SU-DHL-6 (cell line): ENCODE data around the gene RALY.

Source experiments
- H2AFZ ChIP-seq: fragments of 200-600 bp; sonication (generic); 2 replicates; pipeline ENCODE4 v1.6.1; 2014; ENCODE audit warnings: low read depth, mild to moderate bottlenecking, moderate library complexity, mixed read lengths, antibody characterized with exemption, low read length; ENCODE audit not compliant: severe bottlenecking
- H3F3A ChIP-seq: fragments of 200-600 bp; shearing (Covaris generic); 2 replicates; pipeline ENCODE4 v1.6.0; 2016; ENCODE audit warnings: antibody characterized with exemption, mild to moderate bottlenecking; ENCODE audit not compliant: insufficient read depth
- H3K27ac ChIP-seq: fragments of 200-600 bp; sonication (generic); 2 replicates; pipeline ENCODE4 v1.5.1; 2016; ENCODE audit warnings: low read depth, mild to moderate bottlenecking, low read length, moderate library complexity, mixed read lengths
- H3K27me3 ChIP-seq: fragments of 200-600 bp; sonication (generic), shearing (Covaris generic); 2 replicates; pipeline ENCODE4 v1.6.0; 2014; ENCODE audit warnings: mild to moderate bottlenecking, low read length
- H3K36me3 ChIP-seq: fragments of 200-600 bp; sonication (generic); 2 replicates; pipeline ENCODE4 v1.6.1; 2014; ENCODE audit warnings: mild to moderate bottlenecking, low read length, mixed read lengths
- H3K4me2 ChIP-seq: fragments of 300-600, 200-600 bp; shearing (Covaris generic), sonication (generic); 2 replicates; pipeline ENCODE4 v1.6.0; 2014; ENCODE audit warnings: low read length, low read depth, mild to moderate bottlenecking; ENCODE audit not compliant: poor library complexity, severe bottlenecking
- H3K4me3 ChIP-seq: fragments of 200-600 bp; sonication (generic); 2 replicates; pipeline ENCODE4 v1.5.1; 2014; ENCODE audit warnings: antibody characterized with exemption, low read length, mild to moderate bottlenecking, mixed read lengths; ENCODE audit not compliant: insufficient read depth, poor library complexity, severe bottlenecking
- H3K79me2 ChIP-seq: fragments of 200-600 bp; sonication (generic); 2 replicates; pipeline ENCODE4 v1.6.1; 2014; ENCODE audit warnings: mild to moderate bottlenecking, low read length, moderate library complexity; ENCODE audit not compliant: insufficient read depth
- H3K9ac ChIP-seq: fragments of 200-600 bp; sonication (generic); 2 replicates; pipeline ENCODE4 v1.7.0; 2014; ENCODE audit warnings: mild to moderate bottlenecking, low read length
- H3K9me2 ChIP-seq: fragments of 200-600 bp; sonication (generic); replicated peaks from 2 replicates; pipeline ENCODE4 v1.6.1; 2014; ENCODE audit warnings: low read length; ENCODE audit not compliant: insufficient read depth
- H3K9me3 ChIP-seq: fragments of 200-600 bp; sonication (generic); 2 replicates; pipeline ENCODE4 v1.6.1; 2014; ENCODE audit warnings: low read length, mixed read lengths; ENCODE audit not compliant: insufficient read depth
- H4K20me1 ChIP-seq: fragments of 200-600 bp; sonication (generic); 2 replicates; pipeline ENCODE4 v1.6.1; 2014; ENCODE audit warnings: low read depth, mild to moderate bottlenecking, antibody characterized with exemption, low read length, moderate library complexity, mixed read lengths
- EZH2phosphoT487 ChIP-seq: fragments of 200-600 bp; sonication (generic), shearing (Covaris generic); conservative IDR thresholded peaks from 2 replicates; pipeline ENCODE4 v1.6.1; 2018; ENCODE audit warnings: mild to moderate bottlenecking, antibody characterized with exemption, low read length, moderate library complexity, mixed read lengths
- TF ChIP-seq, protein P1 (sequence below): fragments of 200-600 bp; sonication (generic); IDR thresholded peaks from one replicate; pipeline ENCODE4 v1.5.1; 2017; ENCODE audit warnings: antibody characterized with exemption, mild to moderate bottlenecking, low read length, moderate library complexity; ENCODE audit not compliant: insufficient read depth, poor library complexity, severe bottlenecking

Gene RALY

DNA sequence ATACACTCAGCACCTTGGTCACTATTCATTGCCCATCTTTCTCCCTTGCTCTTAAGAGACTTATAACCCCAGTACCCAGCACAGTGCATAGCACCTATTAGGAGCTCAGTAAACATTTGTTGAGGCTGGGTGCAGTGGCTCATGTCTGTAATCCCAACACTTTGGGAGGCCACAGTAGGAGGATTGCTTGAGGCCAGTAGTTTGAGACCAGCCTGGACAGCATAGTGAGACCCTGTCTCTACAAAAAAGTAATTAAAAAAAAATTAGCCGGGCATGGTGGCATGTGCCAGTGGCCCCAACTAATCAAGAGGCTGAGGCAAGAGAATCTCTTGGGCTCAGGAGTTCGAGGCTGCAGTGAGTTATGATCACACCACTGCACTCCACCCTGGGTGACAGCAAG lies 126.5 kb downstream of the RALY start:
- Histone ChIP-seq H3K9me3 (no peaks in the 10 kb centered on the region), H4K20me1 (no peaks in the 10 kb centered on the region), H3K27me3 (no peaks in the 10 kb centered on the region), H3K36me3 (no peaks in the 10 kb centered on the region), H3K4me3 (no peak overlapping the region), H3K9me2 (no peaks in the 10 kb centered on the region), H3K9ac (no peak overlapping the region), H3K4me2 (no peak overlapping the region), H3K27ac (no peak overlapping the region), H3F3A (no peaks in the 10 kb centered on the region), H2AFZ (no peak overlapping the region), H3K79me2 (no peaks in the 10 kb centered on the region)
- TF ChIP-seq, protein P1, sequence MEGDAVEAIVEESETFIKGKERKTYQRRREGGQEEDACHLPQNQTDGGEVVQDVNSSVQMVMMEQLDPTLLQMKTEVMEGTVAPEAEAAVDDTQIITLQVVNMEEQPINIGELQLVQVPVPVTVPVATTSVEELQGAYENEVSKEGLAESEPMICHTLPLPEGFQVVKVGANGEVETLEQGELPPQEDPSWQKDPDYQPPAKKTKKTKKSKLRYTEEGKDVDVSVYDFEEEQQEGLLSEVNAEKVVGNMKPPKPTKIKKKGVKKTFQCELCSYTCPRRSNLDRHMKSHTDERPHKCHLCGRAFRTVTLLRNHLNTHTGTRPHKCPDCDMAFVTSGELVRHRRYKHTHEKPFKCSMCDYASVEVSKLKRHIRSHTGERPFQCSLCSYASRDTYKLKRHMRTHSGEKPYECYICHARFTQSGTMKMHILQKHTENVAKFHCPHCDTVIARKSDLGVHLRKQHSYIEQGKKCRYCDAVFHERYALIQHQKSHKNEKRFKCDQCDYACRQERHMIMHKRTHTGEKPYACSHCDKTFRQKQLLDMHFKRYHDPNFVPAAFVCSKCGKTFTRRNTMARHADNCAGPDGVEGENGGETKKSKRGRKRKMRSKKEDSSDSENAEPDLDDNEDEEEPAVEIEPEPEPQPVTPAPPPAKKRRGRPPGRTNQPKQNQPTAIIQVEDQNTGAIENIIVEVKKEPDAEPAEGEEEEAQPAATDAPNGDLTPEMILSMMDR, result no peak
- no peak for TF ChIP-seq EZH2phosphoT487

- no peak overlapping the region for H3K27ac ChIP-seq
- no peaks in the 10 kb centered on the region for H3F3A ChIP-seq
- H3K79me2 ChIP-seq, result no peaks in the 10 kb centered on the region
- no peaks in the 10 kb centered on the region for H3K9me2 ChIP-seq
- H3K4me2 ChIP-seq, result no peak overlapping the region
- H3K4me3 ChIP-seq, result no peak overlapping the region
- no peaks in the 10 kb centered on the region for H4K20me1 ChIP-seq
- no peaks in the 10 kb centered on the region for H3K36me3 ChIP-seq
- H3K9ac ChIP-seq, result no peak overlapping the region
- TF ChIP-seq, protein P1, result no peak
- TF ChIP-seq EZH2phosphoT487, result no peak
- H3K9me3 ChIP-seq, result no peaks in the 10 kb centered on the region
- H2AFZ ChIP-seq, result no peak overlapping the region
- no peaks in the 10 kb centered on the region for H3K27me3 ChIP-seq
Observed at GRCh38 chr20:34122274-34122980, 128.7 kb downstream of the RALY start.

GRCh38 chr20:34123309-34123708 lies 129.6 kb downstream of the RALY start:
- H3K9ac ChIP-seq, result no peak overlapping the region
- H3K4me2 ChIP-seq, result no peak overlapping the region
- no peaks in the 10 kb centered on the region for H3K79me2 ChIP-seq
- H3K9me3 ChIP-seq, result no peaks in the 10 kb centered on the region
- no peak overlapping the region for H2AFZ ChIP-seq
- H3K4me3 ChIP-seq, result no peak overlapping the region
- no peaks in the 10 kb centered on the region for H3F3A ChIP-seq
- no peak overlapping the region for H3K27ac ChIP-seq
- H3K36me3 ChIP-seq, result no peaks in the 10 kb centered on the region
- TF ChIP-seq EZH2phosphoT487, result no peak
- TF ChIP-seq, protein P1, result no peak
- no peaks in the 10 kb centered on the region for H3K27me3 ChIP-seq
- H3K9me2 ChIP-seq, result no peaks in the 10 kb centered on the region
- H4K20me1 ChIP-seq, result no peaks in the 10 kb centered on the region
